K562 (cell line): ENCODE measurements around the gene ALG1. TPM values are rescaled to one million over a fixed set of nuclear protein-coding genes. Genes with fewer than 3 reads are reported as not detected.

Experiments
- ATAC-seq: fragments of 200-7000 bp; cut with Tn5 transposase; 3 replicates; pipeline ENCODE4 v1.9.1; 2020; ENCODE audit warnings: moderate library complexity
- BruUV-seq: library from RNA; stranded (reverse); fragments of 400-500 nt; replicated peaks from 2 replicates; lab custom pipeline; 2021; lab: Mats Ljungman, UMichigan
- CTCF ChIA-PET: fragments of 300-600 bp; formaldehyde crosslinking; extraction: SDS; loops from one replicate; lab custom pipeline; 2021; ENCODE audit warnings: low intra/inter-chr PET ratio; lab: Yijun Ruan, JAX
- POLR2A ChIA-PET: fragments of 300-600, 350-650 bp; sonication (Branson Sonifier 250); formaldehyde crosslinking; extraction: SDS; loops from one replicate; lab custom pipeline; 2021; ENCODE audit warnings: antibody characterized with exemption, inconsistent platforms; lab: Yijun Ruan, JAX
- DNase-seq, 4 experiments: peaks; one replicate each; pipeline versions ENCODE4 v3.0.0 to v3.0.0-alpha.2; 2011 to 2018; ENCODE audit warnings: low spot score in 3 of 4, mixed read lengths in 3 of 4; ENCODE audit errors: extremely low read depth in 1 of 4
- FAIRE-seq: peaks from 2 replicates; lab custom pipeline; 2011; peaks lifted over from hg19 to GRCh38; lab: Jason Lieb, UNC
- H2AFZ ChIP-seq: 2 replicates; pipeline ENCODE4 v1.6.0; 2011; ENCODE audit warnings: low read depth, low read length, control low read depth, inconsistent platforms
- H3K27ac ChIP-seq: fragments of 200-600 bp; 3 replicates; pipeline ENCODE4 v1.8.0; 2011; ENCODE audit warnings: low read depth, mild to moderate bottlenecking, control low read depth, inconsistent platforms, low read length, moderate library complexity, mixed read lengths; ENCODE audit errors: extremely low read depth
- H3K27me3 ChIP-seq, 2 experiments: fragments of 300-600 bp in 1 of 2; 2 replicates in 1 of 2; 3 replicates in 1 of 2; pipeline versions ENCODE4 v1.6.0 to v1.8.0; 2011; ENCODE audit warnings: inconsistent platforms in 2 of 2, low read length in 2 of 2, mild to moderate bottlenecking in 1 of 2, mixed read lengths in 1 of 2, moderate library complexity in 1 of 2; ENCODE audit not compliant: control insufficient read depth in 2 of 2, insufficient read depth in 2 of 2
- H3K36me3 ChIP-seq: fragments of 300-600 bp; 3 replicates; pipeline ENCODE4 v1.8.0; 2011; ENCODE audit warnings: mild to moderate bottlenecking, low read length, inconsistent platforms; ENCODE audit not compliant: control insufficient read depth, insufficient read depth
- H3K4me1 ChIP-seq, 2 experiments: fragments of 200-600 bp in 1 of 2; replicated peaks in 1 of 2; 2 replicates in 1 of 2; 3 replicates in 1 of 2; pipeline versions ENCODE4 v1.5.1 to v1.8.0; 2011; ENCODE audit warnings: inconsistent platforms in 2 of 2, low read length in 2 of 2, mild to moderate bottlenecking in 1 of 2, mixed read lengths in 1 of 2, moderate library complexity in 1 of 2; ENCODE audit not compliant: control insufficient read depth in 2 of 2, insufficient read depth in 2 of 2
- H3K4me2 ChIP-seq: 2 replicates; pipeline ENCODE4 v1.6.1; 2011; ENCODE audit warnings: low read length, control low read depth, inconsistent platforms, mixed read lengths; ENCODE audit not compliant: insufficient read depth
- H3K4me3 ChIP-seq: fragments of 200-600 bp; sonication (generic), shearing (Covaris generic); 2 replicates; pipeline ENCODE4 v1.5.1; 2016; ENCODE audit warnings: control low read depth, inconsistent platforms
- H3K79me2 ChIP-seq: fragments of 200-600 bp; 3 replicates; pipeline ENCODE4 v1.8.0; 2011; ENCODE audit warnings: low read length, inconsistent platforms; ENCODE audit not compliant: control insufficient read depth, insufficient read depth
- H3K9ac ChIP-seq, 2 experiments: 2 replicates each; pipeline versions ENCODE4 v1.6.0 to v1.6.1; 2011; ENCODE audit warnings: low read depth in 2 of 2, low read length in 2 of 2, control low read depth in 1 of 2, inconsistent platforms in 1 of 2, mild to moderate bottlenecking in 1 of 2, mixed read lengths in 1 of 2; ENCODE audit not compliant: insufficient read depth in 1 of 2
- H3K9me1 ChIP-seq: one replicate; pipeline ENCODE4 v1.6.0; 2011; ENCODE audit warnings: inconsistent platforms, mild to moderate bottlenecking, low read length, moderate library complexity; ENCODE audit not compliant: control insufficient read depth, insufficient read depth
- H3K9me3 ChIP-seq: replicated peaks from 2 replicates; pipeline ENCODE4 v1.5.1; 2011; ENCODE audit warnings: low read depth, low read length, inconsistent platforms; ENCODE audit not compliant: control insufficient read depth, insufficient read depth
- H4K20me1 ChIP-seq: replicated peaks from 2 replicates; pipeline ENCODE4 v1.6.1; 2011; ENCODE audit warnings: low read length, inconsistent platforms, mixed read lengths; ENCODE audit not compliant: control insufficient read depth, insufficient read depth
- FOXA3 ChIP-seq, 2 experiments: fragments of 450-650 bp in 1 of 2; sonication (generic) in 1 of 2; formaldehyde crosslinking; IDR thresholded peaks in 1 of 2; conservative IDR thresholded peaks in 1 of 2; 2 replicates each; pipeline versions ENCODE4 v1.4.0 to v1.8.0; 2020 to 2022; ENCODE audit warnings: mild to moderate bottlenecking in 2 of 2, missing genetic modification reagents in 1 of 2
- FOXJ2 ChIP-seq: fragments of 200-800 bp; sonication (Bioruptor generic); IDR thresholded peaks from 2 replicates; pipeline ENCODE4 v1.6.1; 2016; ENCODE audit warnings: missing genetic modification characterization, missing compliant biosample characterization
- NR2C1 ChIP-seq, 2 experiments: fragments of 450-650 bp; IDR thresholded peaks; 2 replicates each; pipeline ENCODE4 v1.6.1; 2017; ENCODE audit warnings: mild to moderate bottlenecking in 2 of 2, antibody characterized with exemption in 1 of 2, inconsistent platforms in 1 of 2, missing compliant biosample characterization in 1 of 2, missing genetic modification characterization in 1 of 2
- SMARCE1 ChIP-seq: fragments of 450-650 bp; IDR thresholded peaks from 2 replicates; pipeline ENCODE4 v1.7.1; 2016; ENCODE audit warnings: mild to moderate bottlenecking
- TCFL5 ChIP-seq: fragments of 250-450 bp; sonication (Bioruptor Pico); conservative IDR thresholded peaks from 2 replicates; pipeline ENCODE4 v1.6.1; 2021; ENCODE audit warnings: mild to moderate bottlenecking, moderate library complexity, matching md5 sums
- WGBS: fragments of 100-300 bp; shearing (Covaris generic); methylation state at CpG from one replicate; pipeline ENCODE4 v1.1.6; 2016; ENCODE audit warnings: low coverage, mixed read lengths; ENCODE audit not compliant: insufficient coverage; ENCODE audit errors: missing lambda C conversion rate; 5-methylcytosine and 5-hydroxymethylcytosine counted together
- in situ Hi-C: fragments of 300-500 bp; cut with MboI; formaldehyde crosslinking; loops from 4 replicates; pipeline ENCODE4 v1.15.0; 2018; ENCODE audit warnings: inconsistent platforms, mixed read lengths
- intact Hi-C: fragments of 100-400 bp; cut with micrococcal nuclease; formaldehyde crosslinking; loops from 2 replicates; pipeline ENCODE4 v1.14.2; 2022
- polyA plus RNA-seq, 8 experiments: library from polyadenylated mRNA; depleted of rRNA in 4 of 8; stranded (reverse) in 5 of 8; unstranded in 3 of 8; fragments of >200 nt; fragmentation: Nextera tagmentation in 2 of 8; fragmentation: Illumina TruSeq in 1 of 8; extraction: Ambion mirVana in 2 of 8; extraction: Trizol in 1 of 8; gene quantifications; 2 replicates each; pipeline versions ENCODE4 v1.2.1 to v1.2.3, GENCODE V29; 2011 to 2014; ENCODE audit warnings: inconsistent platforms in 1 of 8, missing spikeins in 1 of 8
- total RNA-seq, 7 experiments: library from RNA; depleted of rRNA in 6 of 7; stranded (reverse); fragments of >200 nt in 6 of 7; fragmentation: Illumina TruSeq in 2 of 7; extraction: Trizol in 2 of 7; gene quantifications; 2 replicates each; pipeline versions ENCODE4 v1.2.1 to v1.2.3, GENCODE V29; 2011 to 2021; ENCODE audit warnings: low replicate concordance in 1 of 7

Gene ALG1
- total and polyA plus RNA-seq, 9 of the 15 experiments (the other 6 are each of a cell fraction or from before 2014, with no cell fraction given), result 1.1 to 26.4 (median 18.3) TPM

- no peaks in the 10 kb centered on the region for H4K20me1 ChIP-seq
- H3K9me3 ChIP-seq, result peaks cover 5% of the 10 kb centered on the region; the same call in 1 of the 2 replicates
- FAIRE-seq, result no peak
- H3K36me3 ChIP-seq, result peaks cover 23% of the 10 kb centered on the region
- ChIA-PET POLR2A (interaction anchor here (1.5 kb wide), 2 partner anchors 10 to 28 kb away, joined by 6 read pairs; no protein-coding TSS in a partner anchor), CTCF (no interaction called here)
- no peak for ATAC-seq
- H3K4me3 ChIP-seq, result peak overlapping the region; percentile 94
- H2AFZ ChIP-seq, result peak overlapping the region; percentile 96
- H3K4me1 ChIP-seq, result peaks cover 5 to 6% of the 10 kb centered on the region in 2 experiments; a peak in 3 of 5 replicates
- H3K9ac ChIP-seq, result peak overlapping the region; percentile 83 to 93
- TF ChIP-seq SMARCE1, result 0 out of 2 replicates have a peak, but pooled peaks have one; percentile 6
- TF ChIP-seq NR2C1 (IDR thresholded peaks at IDR 0.05), result no peak
- no peak for TF ChIP-seq NR2C1 (tag; IDR thresholded peaks at IDR 0.05)
- 0 out of 2 replicates have a peak, but pooled peaks have one; percentile 25 for TF ChIP-seq FOXJ2 (tag)
- TF ChIP-seq FOXA3 (CRISPR knock-in tag; conservative IDR thresholded peaks at IDR 0.05 in 1 of 2, IDR thresholded peaks at IDR 0.05 in 1 of 2), result peak in 1 of 2 experiments; percentile 36; a peak in 1 of 4 replicates
- TF ChIP-seq TCFL5, result no peak
- no peak for DNase-seq
- in situ Hi-C loops (no loop called here), intact Hi-C loops (no loop called here)
- H3K79me2 ChIP-seq, result peaks cover 16% of the 10 kb centered on the region
- H3K4me2 ChIP-seq, result peak overlapping the region; percentile 99
- 31% methylated on average over 7 of the region's 7 CpGs for WGBS
- H3K27me3 ChIP-seq, result peaks cover 7 to 10% of the 10 kb centered on the region in 2 experiments; a peak in 3 of 5 replicates
- no TSS peak for BruUV-seq
- H3K9me1 ChIP-seq, result no peaks in the 10 kb centered on the region
- H3K27ac ChIP-seq, result peak overlapping the region; percentile 74; the same call in 2 of the 3 replicates
Observed at GRCh38 chr16:5071341-5071680, 332 bp upstream of the ALG1 start.
